ENCODE results near the gene COX20.

DNA sequence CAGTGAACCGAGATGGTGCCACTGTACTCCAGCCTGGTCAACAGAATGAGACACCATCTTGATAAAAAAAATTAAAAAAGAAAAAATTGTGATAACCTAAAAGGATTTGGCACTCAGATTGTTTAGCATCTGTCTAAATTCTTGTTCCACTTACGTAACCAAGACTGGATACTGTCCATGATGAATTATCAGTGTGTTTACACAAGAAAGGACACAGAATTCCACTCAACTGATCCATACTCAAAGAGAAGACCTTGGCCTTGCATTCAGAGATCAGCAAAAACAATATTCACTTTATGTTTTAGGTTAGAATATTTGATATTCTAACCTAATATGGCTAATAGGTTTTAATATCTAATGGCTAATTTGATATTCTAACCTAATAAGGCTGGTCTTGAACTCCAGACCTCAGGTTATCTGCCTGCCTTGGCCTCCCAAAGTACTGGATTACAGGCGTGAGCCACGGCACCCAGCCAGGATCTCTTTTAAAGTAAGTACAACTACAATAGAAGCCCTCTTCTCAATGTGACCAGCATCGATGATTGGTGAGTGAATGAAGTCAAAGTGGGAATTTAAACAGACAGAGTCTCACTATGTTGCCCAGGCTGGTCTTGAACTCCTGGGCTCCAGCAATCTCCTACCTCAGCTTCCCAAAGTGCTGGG lies 43.1 kb upstream of the COX20 start:
- TF ChIP-seq, protein P1, sequence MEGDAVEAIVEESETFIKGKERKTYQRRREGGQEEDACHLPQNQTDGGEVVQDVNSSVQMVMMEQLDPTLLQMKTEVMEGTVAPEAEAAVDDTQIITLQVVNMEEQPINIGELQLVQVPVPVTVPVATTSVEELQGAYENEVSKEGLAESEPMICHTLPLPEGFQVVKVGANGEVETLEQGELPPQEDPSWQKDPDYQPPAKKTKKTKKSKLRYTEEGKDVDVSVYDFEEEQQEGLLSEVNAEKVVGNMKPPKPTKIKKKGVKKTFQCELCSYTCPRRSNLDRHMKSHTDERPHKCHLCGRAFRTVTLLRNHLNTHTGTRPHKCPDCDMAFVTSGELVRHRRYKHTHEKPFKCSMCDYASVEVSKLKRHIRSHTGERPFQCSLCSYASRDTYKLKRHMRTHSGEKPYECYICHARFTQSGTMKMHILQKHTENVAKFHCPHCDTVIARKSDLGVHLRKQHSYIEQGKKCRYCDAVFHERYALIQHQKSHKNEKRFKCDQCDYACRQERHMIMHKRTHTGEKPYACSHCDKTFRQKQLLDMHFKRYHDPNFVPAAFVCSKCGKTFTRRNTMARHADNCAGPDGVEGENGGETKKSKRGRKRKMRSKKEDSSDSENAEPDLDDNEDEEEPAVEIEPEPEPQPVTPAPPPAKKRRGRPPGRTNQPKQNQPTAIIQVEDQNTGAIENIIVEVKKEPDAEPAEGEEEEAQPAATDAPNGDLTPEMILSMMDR (IDR thresholded peaks at IDR 0.05), result no peak
- TF ChIP-seq TEAD4 (IDR thresholded peaks at IDR 0.05; ENCODE audit: borderline replicate concordance, insufficient read depth) (no peak), FOXM1 (IDR thresholded peaks at IDR 0.05; ENCODE audit: low read depth) (no peak), SIN3A (IDR thresholded peaks at IDR 0.05; ENCODE audit: borderline replicate concordance, low read depth, low read length) (no peak)
